IPS-18c (cell line): ENCODE results near the gene DAZ3.
"Not testable (repeated sequence)": the region's sequence is repeated elsewhere in the genome, so short reads cannot be mapped to it uniquely, and the experiment has no call there.

Source experiments
- H3K4me3 ChIP-seq: 2 replicates; pipeline ENCODE4 v1.7.0; 2013; ENCODE audit warnings: low read depth, mild to moderate bottlenecking, low read length, moderate library complexity; ENCODE audit not compliant: insufficient read depth
- H3K9me3 ChIP-seq: one replicate; pipeline ENCODE4 v1.6.1; 2013; ENCODE audit warnings: mild to moderate bottlenecking, low read length, moderate library complexity; ENCODE audit not compliant: control insufficient read depth, insufficient read depth

Gene DAZ3, protein sequence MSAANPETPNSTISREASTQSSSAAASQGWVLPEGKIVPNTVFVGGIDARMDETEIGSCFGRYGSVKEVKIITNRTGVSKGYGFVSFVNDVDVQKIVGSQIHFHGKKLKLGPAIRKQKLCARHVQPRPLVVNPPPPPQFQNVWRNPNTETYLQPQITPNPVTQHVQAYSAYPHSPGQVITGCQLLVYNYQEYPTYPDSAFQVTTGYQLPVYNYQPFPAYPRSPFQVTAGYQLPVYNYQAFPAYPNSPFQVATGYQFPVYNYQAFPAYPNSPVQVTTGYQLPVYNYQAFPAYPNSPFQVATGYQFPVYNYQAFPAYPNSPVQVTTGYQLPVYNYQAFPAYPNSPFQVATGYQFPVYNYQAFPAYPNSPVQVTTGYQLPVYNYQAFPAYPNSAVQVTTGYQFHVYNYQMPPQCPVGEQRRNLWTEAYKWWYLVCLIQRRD

DNA sequence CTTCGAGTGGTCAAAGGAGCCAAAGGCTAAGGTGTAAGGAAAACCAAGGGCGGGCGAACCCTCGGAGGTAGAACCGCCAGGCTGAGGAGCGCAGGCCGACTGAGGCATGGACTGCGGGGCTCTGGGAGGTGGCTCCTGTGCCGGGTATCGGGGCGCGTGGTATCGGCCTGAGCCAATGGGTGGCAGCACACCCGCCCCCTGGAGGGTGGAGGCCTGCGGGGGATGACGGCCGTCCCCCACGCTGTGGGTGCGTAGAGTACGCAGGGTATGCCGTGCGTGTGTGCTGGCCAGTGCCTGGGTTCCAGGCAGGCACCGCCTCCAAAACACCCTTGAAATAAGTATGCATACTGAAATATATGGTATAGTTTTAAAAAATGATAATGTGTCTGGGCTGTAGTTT lies at the start of gene DAZ3:
Gene DAZ3, minus strand, starts transcription at position 101 of the 400 bp plus-strand sequence. CDS start 208 bp downstream, outside the sequence.
- not testable (repeated sequence) for H3K4me3 ChIP-seq, H3K9me3 ChIP-seq

DNA sequence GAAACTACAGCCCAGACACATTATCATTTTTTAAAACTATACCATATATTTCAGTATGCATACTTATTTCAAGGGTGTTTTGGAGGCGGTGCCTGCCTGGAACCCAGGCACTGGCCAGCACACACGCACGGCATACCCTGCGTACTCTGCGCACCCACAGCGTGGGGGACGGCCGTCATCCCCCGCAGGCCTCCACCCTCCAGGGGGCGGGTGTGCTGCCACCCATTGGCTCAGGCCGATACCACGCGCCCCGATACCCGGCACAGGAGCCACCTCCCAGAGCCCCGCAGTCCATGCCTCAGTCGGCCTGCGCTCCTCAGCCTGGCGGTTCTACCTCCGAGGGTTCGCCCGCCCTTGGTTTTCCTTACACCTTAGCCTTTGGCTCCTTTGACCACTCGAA lies 20.4 kb upstream of the DAZ3 start, which contains the start of gene DAZ4:
Gene DAZ4, plus strand, starts transcription at position 301 of the 400 bp plus-strand sequence. CDS start 208 bp downstream, outside the sequence.
- H3K4me3 ChIP-seq, H3K9me3 ChIP-seq: not testable (repeated sequence)

DNA sequence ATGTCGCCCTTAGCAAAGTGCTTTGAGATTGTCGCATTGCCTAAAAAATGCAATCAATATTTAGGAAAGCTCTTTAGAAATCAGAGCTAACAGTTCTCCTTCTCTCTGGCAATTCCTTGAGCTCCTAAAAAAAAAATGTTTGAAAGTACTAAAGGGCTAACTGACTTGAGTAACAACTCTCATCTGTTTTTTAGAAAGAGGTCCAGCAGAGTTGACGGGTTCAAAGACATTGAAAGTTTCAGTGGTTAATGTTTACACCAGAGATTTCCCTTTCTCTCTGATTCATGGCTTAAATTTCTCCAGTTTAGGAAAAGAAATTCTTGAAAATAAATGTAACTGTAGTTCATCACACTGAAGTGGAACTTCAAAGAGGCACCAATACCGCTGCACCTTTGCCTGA lies 11.9 kb upstream of the DAZ3 start:
- not testable (repeated sequence) for H3K9me3 ChIP-seq, H3K4me3 ChIP-seq

DNA sequence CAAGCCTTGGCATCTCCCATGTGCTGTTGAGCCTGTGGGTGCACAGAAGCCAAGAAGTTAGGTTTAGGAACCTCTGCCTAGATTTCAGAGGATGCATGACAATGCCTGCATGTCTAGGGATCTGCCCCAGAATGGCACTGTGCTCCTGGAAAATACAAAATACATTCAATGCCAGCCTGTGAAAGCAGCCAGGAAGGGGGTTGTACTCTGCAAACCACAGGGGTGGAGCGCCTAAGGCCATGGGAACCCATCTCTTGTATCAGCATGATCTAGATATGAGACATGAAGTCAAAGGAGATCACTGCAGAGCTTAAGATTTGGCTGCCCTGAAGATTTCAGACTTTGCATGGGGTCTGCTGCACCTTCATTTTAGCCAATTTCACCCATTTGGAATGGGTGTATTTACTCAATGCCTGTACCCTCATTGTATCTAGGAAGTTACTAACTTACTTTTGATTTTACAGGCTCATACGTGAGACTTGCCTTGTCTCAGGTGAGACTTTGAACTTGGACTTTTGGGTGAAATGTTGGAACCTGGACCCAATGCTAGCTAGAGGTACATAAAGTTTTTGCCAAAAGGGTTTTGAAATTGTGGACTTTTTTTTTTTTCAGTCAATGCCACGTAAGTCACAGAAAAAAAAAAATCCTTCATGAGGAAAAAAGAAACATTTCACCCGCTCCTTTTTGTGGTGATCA lies 11.1 kb upstream of the DAZ3 start:
- not testable (repeated sequence) for H3K4me3 ChIP-seq, H3K9me3 ChIP-seq

DNA sequence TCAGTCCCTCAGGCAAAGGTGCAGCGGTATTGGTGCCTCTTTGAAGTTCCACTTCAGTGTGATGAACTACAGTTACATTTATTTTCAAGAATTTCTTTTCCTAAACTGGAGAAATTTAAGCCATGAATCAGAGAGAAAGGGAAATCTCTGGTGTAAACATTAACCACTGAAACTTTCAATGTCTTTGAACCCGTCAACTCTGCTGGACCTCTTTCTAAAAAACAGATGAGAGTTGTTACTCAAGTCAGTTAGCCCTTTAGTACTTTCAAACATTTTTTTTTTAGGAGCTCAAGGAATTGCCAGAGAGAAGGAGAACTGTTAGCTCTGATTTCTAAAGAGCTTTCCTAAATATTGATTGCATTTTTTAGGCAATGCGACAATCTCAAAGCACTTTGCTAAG lies 8.6 kb upstream of the DAZ3 start:
- not testable (repeated sequence) for H3K4me3 ChIP-seq, H3K9me3 ChIP-seq
